Measurements from ENCODE around the gene NSDHL.
A peak's percentile ranks its signal among the peaks of the same experiment; 100 is the strongest.
"Not testable (repeated sequence)": the region's sequence is repeated elsewhere in the genome, so short reads cannot be mapped to it uniquely, and the experiment has no call there.

Gene NSDHL

DNA sequence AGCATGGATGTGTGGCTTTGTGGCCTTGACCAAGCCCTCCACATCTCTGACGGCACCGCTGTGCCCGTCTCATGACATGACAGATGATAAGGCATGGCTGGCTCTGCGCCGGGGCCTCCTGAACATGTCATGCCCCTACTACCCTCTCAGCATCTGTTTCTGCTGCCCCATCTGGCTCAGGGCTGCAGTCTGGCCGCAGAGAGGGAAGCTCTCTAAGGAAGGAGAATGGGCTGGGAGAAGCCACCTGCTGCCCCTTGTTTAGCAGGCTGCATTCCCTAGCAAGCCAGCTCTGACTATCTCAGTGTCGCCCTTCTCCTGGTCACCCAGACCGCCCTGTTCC is 74.2 kb downstream of the NSDHL start:
- Histone ChIP-seq H4K91ac (ENCODE audit: low read depth, low read length, poor library complexity) (no peak overlapping the region), H3K4me3 (ENCODE audit: low read length in 2 of 2) (no peak overlapping the region), H2AFZ (ENCODE audit: low read length) (no peak overlapping the region), H2BK5ac (ENCODE audit: low read length) (no peak overlapping the region), H3K27me3 (ENCODE audit: control insufficient read depth in 3 of 3, insufficient read depth in 3 of 3, low read depth in 1 of 3, low read length in 3 of 3) (peaks cover 0 to 34% (median 0%) of the 10 kb centered on the region in 3 experiments), H3K79me1 (ENCODE audit: low read depth, low read length) (peaks cover 3% of the 10 kb centered on the region), H2AK5ac (ENCODE audit: low read depth, low read length) (peak overlapping the region; percentile 63), H3K36me3 (replicated peaks in 1 of 2; ENCODE audit: control insufficient read depth in 2 of 2, insufficient read depth in 2 of 2, low read length in 2 of 2) (no peaks in the 10 kb centered on the region), H2BK12ac (ENCODE audit: low read length) (no peak overlapping the region), H3K14ac (ENCODE audit: low read length) (no peak overlapping the region), H3K9ac (ENCODE audit: low read depth, low read length, poor library complexity) (no peak overlapping the region), H2BK120ac (ENCODE audit: low read depth, low read length) (no peak overlapping the region), H2BK15ac (ENCODE audit: low read length) (no peak overlapping the region), H3K23ac (ENCODE audit: low read depth, low read length, poor library complexity) (no peak overlapping the region), H4K8ac (ENCODE audit: low read depth, low read length) (no peak overlapping the region), H3K18ac (ENCODE audit: low read length) (no peak overlapping the region), H3K4ac (ENCODE audit: low read length) (no peak overlapping the region), H3K9me3 (replicated peaks in 1 of 2; ENCODE audit: control insufficient read depth in 2 of 2, insufficient read depth in 1 of 2, low read depth in 1 of 2, low read length in 2 of 2) (no peaks in the 10 kb centered on the region), H3K4me1 (ENCODE audit: control insufficient read depth in 2 of 2, insufficient read depth in 1 of 2, low read depth in 1 of 2, low read length in 2 of 2) (peaks cover 12 to 16% of the 10 kb centered on the region in 2 donors), H3K4me2 (ENCODE audit: insufficient read depth, low read length, poor library complexity, severe bottlenecking) (no peak overlapping the region), H3K27ac (replicated peaks; ENCODE audit: low read length) (no peak overlapping the region)
- no CpG with 5 or more reads among the region's 8 CpGs for WGBS, 2 donors (ENCODE audit: extremely low coverage in 2 of 2, insufficient read length in 2 of 2, insufficient replicate concordance in 1 of 2)
- no peak for DNase-seq (ENCODE audit: low spot score)

DNA sequence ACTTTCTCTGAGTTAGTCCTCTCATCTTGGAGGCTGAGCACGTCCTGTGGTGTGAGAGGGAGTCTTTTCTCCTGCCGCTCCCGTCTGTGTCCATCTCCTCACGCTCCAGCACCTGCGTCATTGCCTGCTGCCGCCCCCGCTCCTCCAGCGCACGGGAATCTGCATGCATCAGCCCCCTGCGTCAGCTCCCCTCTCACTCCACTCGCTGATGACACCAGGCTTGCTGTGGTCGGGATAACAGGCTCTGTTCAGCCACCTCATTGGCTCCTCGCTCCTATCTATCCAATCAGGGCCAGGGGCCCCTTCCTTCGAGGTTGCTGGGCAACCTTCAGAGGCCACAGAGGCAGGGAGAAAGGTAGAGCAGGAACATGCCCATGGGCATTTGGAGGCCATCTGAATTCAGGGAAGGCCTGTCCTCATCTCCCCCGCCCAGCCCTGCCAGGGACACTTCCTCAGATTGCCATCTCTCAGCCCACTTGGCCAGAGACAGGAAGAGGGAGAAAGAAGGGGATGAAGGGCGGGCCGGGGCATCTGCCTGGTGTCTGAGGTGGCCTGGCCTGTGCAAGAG is 76.3 kb downstream of the NSDHL start:
- Histone ChIP-seq H3K9me3 (replicated peaks in 1 of 2; ENCODE audit: control insufficient read depth in 2 of 2, insufficient read depth in 1 of 2, low read depth in 1 of 2, low read length in 2 of 2) (no peaks in the 10 kb centered on the region), H3K4me2 (ENCODE audit: insufficient read depth, low read length, poor library complexity, severe bottlenecking) (peak overlapping the region; percentile 47), H2BK120ac (ENCODE audit: low read depth, low read length) (no peak overlapping the region), H2BK12ac (ENCODE audit: low read length) (peak overlapping the region; percentile 22), H2BK5ac (ENCODE audit: low read length) (no peak overlapping the region), H3K27ac (replicated peaks; ENCODE audit: low read length) (peak overlapping the region; percentile 30), H3K23ac (ENCODE audit: low read depth, low read length, poor library complexity) (no peak overlapping the region), H2BK15ac (ENCODE audit: low read length) (peak overlapping the region; percentile 67), H3K4me1 (ENCODE audit: control insufficient read depth in 2 of 2, insufficient read depth in 1 of 2, low read depth in 1 of 2, low read length in 2 of 2) (peaks cover 12 to 16% of the 10 kb centered on the region in 2 donors), H2AFZ (ENCODE audit: low read length) (peak overlapping the region; percentile 90), H3K27me3 (ENCODE audit: control insufficient read depth in 3 of 3, insufficient read depth in 3 of 3, low read depth in 1 of 3, low read length in 3 of 3) (peaks cover 0 to 13% (median 0%) of the 10 kb centered on the region in 3 experiments), H3K4ac (ENCODE audit: low read length) (peak overlapping the region; percentile 76), H2AK5ac (ENCODE audit: low read depth, low read length) (no peak overlapping the region), H3K9ac (ENCODE audit: low read depth, low read length, poor library complexity) (no peak overlapping the region), H4K8ac (ENCODE audit: low read depth, low read length) (peak overlapping the region; percentile 65), H4K91ac (ENCODE audit: low read depth, low read length, poor library complexity) (no peak overlapping the region), H3K36me3 (replicated peaks in 1 of 2; ENCODE audit: control insufficient read depth in 2 of 2, insufficient read depth in 2 of 2, low read length in 2 of 2) (no peaks in the 10 kb centered on the region), H3K18ac (ENCODE audit: low read length) (peak overlapping the region; percentile 90), H3K4me3 (ENCODE audit: low read length in 2 of 2) (peak overlapping the region; percentile 37 to 47), H3K79me1 (ENCODE audit: low read depth, low read length) (peaks cover 5% of the 10 kb centered on the region), H3K14ac (ENCODE audit: low read length) (no peak overlapping the region)
- DNase-seq (ENCODE audit: low spot score) = peak; percentile 27
- WGBS, 2 donors (ENCODE audit: extremely low coverage in 2 of 2, insufficient read length in 2 of 2, insufficient replicate concordance in 1 of 2) = no CpG with 5 or more reads among the region's 17 CpGs

DNA sequence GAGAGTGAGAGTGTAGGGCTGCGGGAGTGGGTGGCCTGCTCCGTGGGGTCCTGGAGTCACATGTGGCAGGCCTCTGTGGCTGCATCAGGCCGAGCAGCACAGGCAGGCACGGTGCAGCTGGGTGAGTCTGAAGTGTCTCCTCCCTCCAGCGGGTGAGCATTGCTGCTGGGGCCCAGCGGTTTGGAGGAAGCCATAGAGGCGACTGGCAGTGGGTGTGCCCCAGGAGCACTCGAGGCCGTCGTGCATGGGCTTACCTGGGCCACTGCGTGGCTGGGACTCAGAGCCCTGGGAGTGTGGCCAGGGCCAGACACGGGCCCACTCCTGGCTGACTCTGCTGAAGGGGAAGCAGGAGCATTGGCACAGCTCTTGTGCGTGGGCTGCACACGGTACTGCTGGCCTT is 77.6 kb downstream of the NSDHL start:
- no peak overlapping the region for H3K14ac ChIP-seq (ENCODE audit: low read length)
- no peak overlapping the region for H3K27ac ChIP-seq (replicated peaks; ENCODE audit: low read length)
- H3K9me3 ChIP-seq (replicated peaks in 1 of 2; ENCODE audit: control insufficient read depth in 2 of 2, insufficient read depth in 1 of 2, low read depth in 1 of 2, low read length in 2 of 2) = no peaks in the 10 kb centered on the region
- peaks cover 5% of the 10 kb centered on the region for H3K79me1 ChIP-seq (ENCODE audit: low read depth, low read length)
- H3K27me3 ChIP-seq (ENCODE audit: control insufficient read depth in 3 of 3, insufficient read depth in 3 of 3, low read depth in 1 of 3, low read length in 3 of 3) = peaks cover 0 to 7% (median 0%) of the 10 kb centered on the region in 3 experiments
- no peak overlapping the region for H3K4me3 ChIP-seq (ENCODE audit: low read length in 2 of 2)
- H2BK5ac ChIP-seq (ENCODE audit: low read length) = no peak overlapping the region
- no peak overlapping the region for H2AFZ ChIP-seq (ENCODE audit: low read length)
- H2AK5ac ChIP-seq (ENCODE audit: low read depth, low read length) = no peak overlapping the region
- WGBS, 2 donors (ENCODE audit: extremely low coverage in 2 of 2, insufficient read length in 2 of 2, insufficient replicate concordance in 1 of 2) = no CpG with 5 or more reads among the region's 14 CpGs
- H3K18ac ChIP-seq (ENCODE audit: low read length) = no peak overlapping the region
- no peak overlapping the region for H3K4me2 ChIP-seq (ENCODE audit: insufficient read depth, low read length, poor library complexity, severe bottlenecking)
- no peak overlapping the region for H4K91ac ChIP-seq (ENCODE audit: low read depth, low read length, poor library complexity)
- no peak overlapping the region for H3K23ac ChIP-seq (ENCODE audit: low read depth, low read length, poor library complexity)
- DNase-seq (ENCODE audit: low spot score) = no peak
- no peak overlapping the region for H2BK15ac ChIP-seq (ENCODE audit: low read length)
- peaks cover 12 to 16% of the 10 kb centered on the region in 2 donors for H3K4me1 ChIP-seq (ENCODE audit: control insufficient read depth in 2 of 2, insufficient read depth in 1 of 2, low read depth in 1 of 2, low read length in 2 of 2)
- H3K36me3 ChIP-seq (replicated peaks in 1 of 2; ENCODE audit: control insufficient read depth in 2 of 2, insufficient read depth in 2 of 2, low read length in 2 of 2) = no peaks in the 10 kb centered on the region
- H2BK120ac ChIP-seq (ENCODE audit: low read depth, low read length) = no peak overlapping the region
- H3K4ac ChIP-seq (ENCODE audit: low read length) = no peak overlapping the region
- no peak overlapping the region for H2BK12ac ChIP-seq (ENCODE audit: low read length)
- no peak overlapping the region for H4K8ac ChIP-seq (ENCODE audit: low read depth, low read length)
- no peak overlapping the region for H3K9ac ChIP-seq (ENCODE audit: low read depth, low read length, poor library complexity)

DNA sequence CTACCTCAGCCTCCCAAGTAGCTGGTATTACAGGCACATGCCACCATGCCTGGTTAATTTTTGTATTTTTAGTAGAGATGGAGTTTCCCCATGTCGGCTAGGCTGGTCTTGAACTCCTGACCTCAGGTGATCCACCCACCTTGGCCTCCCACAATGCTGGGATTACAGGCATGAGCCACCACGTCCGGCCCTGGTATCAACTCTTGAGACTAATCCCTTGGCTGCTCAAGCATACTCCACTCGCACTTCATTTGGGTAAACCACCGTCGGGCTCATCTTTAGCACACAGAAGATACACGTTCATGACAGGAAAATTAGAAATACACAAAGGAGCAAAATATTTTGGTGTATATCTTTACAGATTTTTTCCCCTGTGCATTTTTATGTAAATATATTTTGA is 79.2 kb downstream of the NSDHL start:
- not testable (repeated sequence) for H3K18ac ChIP-seq (ENCODE audit: low read length); H2AK5ac ChIP-seq (ENCODE audit: low read depth, low read length); H3K79me1 ChIP-seq (ENCODE audit: low read depth, low read length); H2AFZ ChIP-seq (ENCODE audit: low read length); H3K36me3 ChIP-seq (replicated peaks in 1 of 2; ENCODE audit: control insufficient read depth in 2 of 2, insufficient read depth in 2 of 2, low read length in 2 of 2); H3K27me3 ChIP-seq (ENCODE audit: control insufficient read depth in 3 of 3, insufficient read depth in 3 of 3, low read depth in 1 of 3, low read length in 3 of 3); H3K4me3 ChIP-seq (ENCODE audit: low read length in 2 of 2); H2BK120ac ChIP-seq (ENCODE audit: low read depth, low read length); H3K27ac ChIP-seq (replicated peaks; ENCODE audit: low read length); DNase-seq (ENCODE audit: low spot score); H3K4ac ChIP-seq (ENCODE audit: low read length); H2BK12ac ChIP-seq (ENCODE audit: low read length); H2BK15ac ChIP-seq (ENCODE audit: low read length); H3K9me3 ChIP-seq (replicated peaks in 1 of 2; ENCODE audit: control insufficient read depth in 2 of 2, insufficient read depth in 1 of 2, low read depth in 1 of 2, low read length in 2 of 2); H3K9ac ChIP-seq (ENCODE audit: low read depth, low read length, poor library complexity); H2BK5ac ChIP-seq (ENCODE audit: low read length); H3K23ac ChIP-seq (ENCODE audit: low read depth, low read length, poor library complexity); H4K8ac ChIP-seq (ENCODE audit: low read depth, low read length); H3K14ac ChIP-seq (ENCODE audit: low read length); H4K91ac ChIP-seq (ENCODE audit: low read depth, low read length, poor library complexity); H3K4me2 ChIP-seq (ENCODE audit: insufficient read depth, low read length, poor library complexity, severe bottlenecking)
- no CpG with 5 or more reads among the region's 7 CpGs for WGBS, 2 donors (ENCODE audit: extremely low coverage in 2 of 2, insufficient read length in 2 of 2, insufficient replicate concordance in 1 of 2)
- peaks cover 8 to 12% of the 10 kb centered on the region in 2 donors for H3K4me1 ChIP-seq (ENCODE audit: control insufficient read depth in 2 of 2, insufficient read depth in 1 of 2, low read depth in 1 of 2, low read length in 2 of 2)
